ENCODE data around the gene EIF2S1. TPM values are rescaled to one million over a fixed set of nuclear protein-coding genes. Genes with fewer than 3 reads are reported as not detected.

EIF2S1 gene
- total and polyA plus RNA-seq, 4 donors, result 22.5 to 109 (median 58.5) TPM

DNA sequence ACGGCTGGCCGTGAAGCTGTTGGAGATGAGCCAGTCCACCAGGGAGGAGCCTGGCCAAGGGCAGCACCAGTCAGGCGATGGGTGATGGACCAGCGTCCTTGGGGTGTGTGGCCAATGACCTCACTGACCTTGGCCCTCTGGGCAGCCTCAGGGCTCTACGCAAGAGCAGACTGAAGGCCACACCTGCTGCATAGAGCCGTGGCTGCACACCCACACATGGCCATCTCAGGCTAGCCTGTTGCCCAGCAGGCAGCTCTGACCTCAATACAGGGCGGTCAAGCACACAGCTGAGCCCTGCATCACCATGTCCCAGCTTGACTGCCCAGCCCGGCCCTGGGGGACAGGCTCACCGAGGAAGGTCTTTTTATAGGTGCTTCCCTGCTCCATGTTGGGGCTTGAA is 32.7 kb downstream of the EIF2S1 start:
- Histone ChIP-seq H3K4me3 (no peak overlapping the region), H3K27me3 (ENCODE audit: control insufficient read depth in 3 of 3, insufficient read depth in 3 of 3, low read length in 2 of 3) (no peaks in the 10 kb centered on the region), H3K27ac (ENCODE audit: low read depth in 1 of 2, low read length in 1 of 2) (no peak overlapping the region), H3K36me3 (ENCODE audit: control insufficient read depth in 4 of 4, insufficient read depth in 4 of 4, low read length in 4 of 4) (no peaks in the 10 kb centered on the region), H3K4me1 (ENCODE audit: control insufficient read depth in 5 of 5, insufficient read depth in 5 of 5, low read length in 5 of 5) (peaks cover 0 to 10% (median 0%) of the 10 kb centered on the region in 5 donors), H3K9me3 (ENCODE audit: control insufficient read depth in 4 of 4, insufficient read depth in 3 of 4, low read length in 3 of 4) (no peaks in the 10 kb centered on the region), H3K9ac (ENCODE audit: insufficient read depth in 1 of 2, low read length in 2 of 2) (no peak overlapping the region)
- no peak for ATAC-seq (ENCODE audit: insufficient read depth, low FRiP score)
- no peak for DNase-seq
- TF ChIP-seq CTCF (IDR thresholded peaks at IDR 0.05; ENCODE audit: control extremely low read depth, extremely low read depth), result no peak
- 85 to 86% methylated on average over 9 of the region's 9 CpGs for WGBS, 2 donors

GRCh38 chr14:67393689-67394088 is 33.6 kb downstream of the EIF2S1 start:
- H3K27me3 ChIP-seq (ENCODE audit: control insufficient read depth in 3 of 3, insufficient read depth in 3 of 3, low read length in 2 of 3), result no peaks in the 10 kb centered on the region
- no peak overlapping the region for H3K27ac ChIP-seq (ENCODE audit: low read depth in 1 of 2, low read length in 1 of 2)
- H3K9me3 ChIP-seq (ENCODE audit: control insufficient read depth in 4 of 4, insufficient read depth in 3 of 4, low read length in 3 of 4), result no peaks in the 10 kb centered on the region
- ATAC-seq (ENCODE audit: insufficient read depth, low FRiP score) (no peak), DNase-seq (no peak)
- H3K4me3 ChIP-seq, result no peak overlapping the region
- peaks cover 0 to 10% (median 0%) of the 10 kb centered on the region in 5 donors for H3K4me1 ChIP-seq (ENCODE audit: control insufficient read depth in 5 of 5, insufficient read depth in 5 of 5, low read length in 5 of 5)
- H3K9ac ChIP-seq (ENCODE audit: insufficient read depth in 1 of 2, low read length in 2 of 2), result no peak overlapping the region
- no peaks in the 10 kb centered on the region for H3K36me3 ChIP-seq (ENCODE audit: control insufficient read depth in 4 of 4, insufficient read depth in 4 of 4, low read length in 4 of 4)
- 71 to 72% methylated on average over 6 of the region's 6 CpGs for WGBS, 2 donors
- TF ChIP-seq CTCF (IDR thresholded peaks at IDR 0.05; ENCODE audit: control extremely low read depth, extremely low read depth), result no peak

DNA sequence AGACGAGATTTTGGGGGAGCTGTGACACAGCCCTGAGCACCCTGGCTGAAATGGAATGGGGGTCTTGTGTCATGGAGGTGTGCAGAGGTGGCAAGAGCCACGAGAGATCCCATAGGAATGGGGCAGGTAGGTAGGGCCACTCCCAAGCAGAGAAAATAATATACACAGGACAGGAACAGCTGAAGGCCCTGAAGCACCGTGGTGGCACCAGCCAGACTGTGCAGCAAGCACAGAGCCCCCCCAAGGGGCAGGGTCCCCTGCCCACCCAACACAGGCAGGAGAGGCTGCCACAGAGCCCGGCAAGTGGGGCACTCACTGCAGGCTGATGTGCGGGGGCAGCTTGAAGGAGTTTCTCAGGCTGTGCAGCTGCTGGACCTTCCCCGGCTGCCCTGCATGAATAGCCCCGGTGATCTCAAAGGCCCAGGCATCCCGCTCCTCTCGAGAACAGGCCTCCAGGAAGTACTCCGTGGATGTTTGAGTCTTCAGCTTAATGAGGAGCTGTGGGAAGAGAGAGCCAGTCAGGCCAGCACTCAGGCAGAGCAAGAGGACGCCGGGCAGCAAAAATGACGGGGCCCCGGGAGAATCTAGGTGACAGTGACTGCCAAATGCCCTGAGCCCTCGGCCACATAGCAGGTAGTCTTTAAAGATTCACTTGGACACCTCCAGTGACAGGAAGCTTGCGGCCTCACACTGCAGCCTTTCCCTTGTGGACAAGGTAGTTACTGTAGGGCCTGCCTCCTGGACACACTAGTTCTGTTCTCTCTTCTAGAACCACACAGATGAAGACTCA is 35.2 kb downstream of the EIF2S1 start:
- no peak overlapping the region for H3K4me3 ChIP-seq
- H3K9ac ChIP-seq (ENCODE audit: insufficient read depth in 1 of 2, low read length in 2 of 2), result no peak overlapping the region
- WGBS, 2 donors, result 80 to 85% methylated on average over 16 of the region's 16 CpGs
- no peaks in the 10 kb centered on the region for H3K9me3 ChIP-seq (ENCODE audit: control insufficient read depth in 4 of 4, insufficient read depth in 3 of 4, low read length in 3 of 4)
- ATAC-seq (ENCODE audit: insufficient read depth, low FRiP score), result no peak
- TF ChIP-seq CTCF (IDR thresholded peaks at IDR 0.05; ENCODE audit: control extremely low read depth, extremely low read depth), result no peak
- H3K27me3 ChIP-seq (ENCODE audit: control insufficient read depth in 3 of 3, insufficient read depth in 3 of 3, low read length in 2 of 3), result no peaks in the 10 kb centered on the region
- peaks cover 0 to 10% (median 0%) of the 10 kb centered on the region in 5 donors for H3K4me1 ChIP-seq (ENCODE audit: control insufficient read depth in 5 of 5, insufficient read depth in 5 of 5, low read length in 5 of 5)
- no peaks in the 10 kb centered on the region for H3K36me3 ChIP-seq (ENCODE audit: control insufficient read depth in 4 of 4, insufficient read depth in 4 of 4, low read length in 4 of 4)
- H3K27ac ChIP-seq (ENCODE audit: low read depth in 1 of 2, low read length in 1 of 2), result no peak overlapping the region
- no peak for DNase-seq

DNA sequence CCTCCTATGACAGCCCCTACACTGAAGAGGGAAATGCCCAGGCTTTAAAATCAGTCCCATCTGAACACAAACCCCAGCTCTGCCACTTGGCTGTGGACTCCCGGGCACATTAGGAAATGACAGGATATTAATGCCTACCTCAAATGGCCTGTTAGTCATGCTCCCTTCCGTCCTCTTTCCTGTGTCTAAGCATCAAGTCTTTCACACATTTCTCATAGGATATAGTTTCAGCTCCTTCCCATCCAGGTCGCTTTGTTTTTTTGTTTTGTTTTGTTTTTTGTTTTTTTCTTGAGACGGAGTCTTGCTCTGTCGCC is 35.7 kb downstream of the EIF2S1 start:
- Histone ChIP-seq H3K4me1 (ENCODE audit: control insufficient read depth in 5 of 5, insufficient read depth in 5 of 5, low read length in 5 of 5) (peaks cover 0 to 10% (median 0%) of the 10 kb centered on the region in 5 donors), H3K4me3 (no peak overlapping the region), H3K9me3 (ENCODE audit: control insufficient read depth in 4 of 4, insufficient read depth in 3 of 4, low read length in 3 of 4) (no peaks in the 10 kb centered on the region), H3K27me3 (ENCODE audit: control insufficient read depth in 3 of 3, insufficient read depth in 3 of 3, low read length in 2 of 3) (no peaks in the 10 kb centered on the region), H3K36me3 (ENCODE audit: control insufficient read depth in 4 of 4, insufficient read depth in 4 of 4, low read length in 4 of 4) (no peaks in the 10 kb centered on the region), H3K9ac (ENCODE audit: insufficient read depth in 1 of 2, low read length in 2 of 2) (no peak overlapping the region), H3K27ac (ENCODE audit: low read depth in 1 of 2, low read length in 1 of 2) (no peak overlapping the region)
- no peak for DNase-seq
- TF ChIP-seq CTCF (IDR thresholded peaks at IDR 0.05; ENCODE audit: control extremely low read depth, extremely low read depth), result no peak
- ATAC-seq (ENCODE audit: insufficient read depth, low FRiP score), result no peak
- 82 to 85% methylated on average over 5 of the region's 5 CpGs for WGBS, 2 donors
